CD14-positive monocyte (primary cell): ENCODE data around the gene DLGAP4. TPM values are rescaled to one million over a fixed set of nuclear protein-coding genes. Genes with fewer than 3 reads are reported as not detected.

Experiments used
- DNase-seq, 3 donors: peaks; one replicate each; pipeline ENCODE4 v3.0.0-alpha.2; 2011 to 2022
- H2AFZ ChIP-seq: 2 replicates; pipeline ENCODE4 v1.6.0; 2012; ENCODE audit warnings: mild to moderate bottlenecking, low read depth, low read length, inconsistent platforms; ENCODE audit not compliant: insufficient read depth, poor library complexity, severe bottlenecking
- H3K27ac ChIP-seq, 2 donors: 1 replicate in 1 of 2; 2 replicates in 1 of 2; pipeline ENCODE4 v1.5.1; 2012 to 2013; ENCODE audit warnings: low read length in 2 of 2, control low read depth in 1 of 2, inconsistent platforms in 1 of 2, low read depth in 1 of 2, mild to moderate bottlenecking in 1 of 2
- H3K27me3 ChIP-seq, 2 donors: one replicate each; pipeline versions ENCODE4 v1.6.0 to v1.6.1; 2011 to 2013; ENCODE audit warnings: low read length in 2 of 2; ENCODE audit not compliant: control insufficient read depth in 2 of 2, insufficient read depth in 2 of 2
- H3K36me3 ChIP-seq, 2 donors: replicated peaks in 1 of 2; 1 replicate in 1 of 2; 2 replicates in 1 of 2; pipeline versions ENCODE4 v1.5.1 to v1.6.1; 2012 to 2013; ENCODE audit warnings: low read length in 2 of 2, control low read depth in 1 of 2, inconsistent platforms in 1 of 2, mild to moderate bottlenecking in 1 of 2; ENCODE audit not compliant: insufficient read depth in 2 of 2, control insufficient read depth in 1 of 2
- H3K4me1 ChIP-seq, 2 donors: 1 replicate in 1 of 2; 2 replicates in 1 of 2; pipeline versions ENCODE4 v1.5.1 to v1.6.1; 2012 to 2013; ENCODE audit warnings: low read length in 2 of 2, control low read depth in 1 of 2, inconsistent platforms in 1 of 2, mild to moderate bottlenecking in 1 of 2, moderate library complexity in 1 of 2; ENCODE audit not compliant: insufficient read depth in 2 of 2, control insufficient read depth in 1 of 2
- H3K4me2 ChIP-seq: replicated peaks from 2 replicates; pipeline ENCODE3; 2012; ENCODE audit warnings: low read length, moderate library complexity, mild to moderate bottlenecking; ENCODE audit not compliant: poor library complexity, severe bottlenecking; ENCODE audit errors: extremely low read depth
- H3K4me3 ChIP-seq, 3 experiments: fragments of 200-600 bp in 1 of 3; sonication (generic) in 1 of 3; replicated peaks in 1 of 3; 1 replicate in 2 of 3; 2 replicates in 1 of 3; pipeline ENCODE4 v1.5.1; 2011 to 2013; ENCODE audit warnings: low read length in 3 of 3, mild to moderate bottlenecking in 3 of 3, control low read depth in 2 of 3, low read depth in 2 of 3, inconsistent platforms in 1 of 3, moderate library complexity in 1 of 3
- H3K79me2 ChIP-seq: 2 replicates; pipeline ENCODE4 v1.6.0; 2012; ENCODE audit warnings: mild to moderate bottlenecking, control low read depth, inconsistent platforms, low read length, moderate library complexity; ENCODE audit not compliant: insufficient read depth
- H3K9ac ChIP-seq: 2 replicates; pipeline ENCODE4 v1.6.0; 2017; ENCODE audit warnings: low read length, mild to moderate bottlenecking; ENCODE audit not compliant: insufficient read depth, poor library complexity, severe bottlenecking
- H3K9me3 ChIP-seq, 2 donors: replicated peaks in 1 of 2; 1 replicate in 1 of 2; 2 replicates in 1 of 2; pipeline versions ENCODE4 v1.5.1 to v1.6.1; 2012 to 2013; ENCODE audit warnings: low read length in 2 of 2, control low read depth in 1 of 2; ENCODE audit not compliant: control insufficient read depth in 1 of 2, insufficient read depth in 1 of 2
- H4K20me1 ChIP-seq: 2 replicates; pipeline ENCODE4 v1.6.0; 2012; ENCODE audit warnings: mild to moderate bottlenecking, low read length, control low read depth, moderate library complexity; ENCODE audit not compliant: insufficient read depth
- H3K27ac Mint-ChIP-seq, 7 donors: one replicate each; pipeline ENCODE4 v1.8.0; 2020; ENCODE audit warnings: mild to moderate bottlenecking in 7 of 7, mixed read lengths in 7 of 7, moderate library complexity in 6 of 7, inconsistent platforms in 2 of 7
- H3K27me3 Mint-ChIP-seq, 3 donors: one replicate each; pipeline ENCODE4 v1.8.0; 2021 to 2022; ENCODE audit warnings: low read depth in 3 of 3, mild to moderate bottlenecking in 3 of 3, mixed read lengths in 3 of 3, moderate library complexity in 3 of 3, inconsistent platforms in 1 of 3
- H3K36me3 Mint-ChIP-seq, 2 donors: one replicate each; pipeline ENCODE4 v1.8.0; 2020; ENCODE audit warnings: mixed read lengths in 2 of 2, inconsistent platforms in 1 of 2, mild to moderate bottlenecking in 1 of 2
- H3K4me1 Mint-ChIP-seq: one replicate; pipeline ENCODE4 v1.8.0; 2020; ENCODE audit warnings: mild to moderate bottlenecking, mixed read lengths
- H3K4me3 Mint-ChIP-seq, 2 donors: one replicate each; pipeline ENCODE4 v1.8.0; 2020; ENCODE audit warnings: mild to moderate bottlenecking in 2 of 2, mixed read lengths in 2 of 2, moderate library complexity in 1 of 2
- H3K9me3 Mint-ChIP-seq, 7 donors: one replicate each; pipeline ENCODE4 v1.8.0; 2020 to 2022; ENCODE audit warnings: mixed read lengths in 7 of 7, mild to moderate bottlenecking in 6 of 7, moderate library complexity in 6 of 7, inconsistent platforms in 2 of 7
- CTCF ChIP-seq: fragments of 200-600 bp; IDR thresholded peaks from one replicate; pipeline ENCODE4 v1.8.0; 2022; ENCODE audit warnings: antibody characterized with exemption, mild to moderate bottlenecking
- WGBS: methylation state at CpG from one replicate; pipeline ENCODE4 v1.1.5; 2013; ENCODE audit warnings: missing lambda C conversion rate; ENCODE audit not compliant: insufficient coverage; 5-methylcytosine and 5-hydroxymethylcytosine counted together
- intact Hi-C, 2 donors: fragments of 100-400 bp; cut with micrococcal nuclease; formaldehyde crosslinking; loops; one replicate each; pipeline versions ENCODE4 v1.15.0 to v1.15.1; 2023
- polyA plus RNA-seq, 3 donors: library from polyadenylated mRNA; depleted of rRNA in 1 of 3; unstranded in 2 of 3; stranded (reverse) in 1 of 3; fragments of 300-500 nt in 2 of 3; fragments of >200 nt in 1 of 3; fragmentation: Illumina TruSeq in 2 of 3; gene quantifications; 1 replicate in 2 of 3; 2 replicates in 1 of 3; pipeline ENCODE4 v1.2.3, GENCODE V29; 2012 to 2021

Gene DLGAP4
- polyA plus RNA-seq, 3 donors, result 9.9 to 52.7 (median 17.6) TPM

GRCh38 chr20:36404435-36404978 is 98.4 kb downstream of the DLGAP4 start:
- H3K9ac ChIP-seq, result no peak overlapping the region
- no peaks in the 10 kb centered on the region for H3K4me1 ChIP-seq
- no peaks in the 10 kb centered on the region for H3K79me2 ChIP-seq
- no peak for DNase-seq
- Mint-ChIP-seq H3K27ac (no peak overlapping the region), H3K9me3 (peaks cover 0 to 3% (median 0%) of the 10 kb centered on the region in 7 donors), H3K4me3 (no peak overlapping the region), H3K27me3 (peaks cover 5 to 21% (median 17%) of the 10 kb centered on the region in 3 donors), H3K4me1 (no peaks in the 10 kb centered on the region), H3K36me3 (no peaks in the 10 kb centered on the region)
- peaks cover 0 to 2% of the 10 kb centered on the region in 2 donors for H3K9me3 ChIP-seq
- no peak overlapping the region for H3K27ac ChIP-seq
- H3K4me2 ChIP-seq, result no peak overlapping the region
- WGBS, result 91% methylated on average over 6 of the region's 11 CpGs
- no peaks in the 10 kb centered on the region for H3K27me3 ChIP-seq
- intact Hi-C loops, result no loop called here
- H3K36me3 ChIP-seq, result no peaks in the 10 kb centered on the region
- TF ChIP-seq CTCF, result no peak
- no peaks in the 10 kb centered on the region for H4K20me1 ChIP-seq
- H2AFZ ChIP-seq, result no peak overlapping the region
- no peak overlapping the region for H3K4me3 ChIP-seq

DNA sequence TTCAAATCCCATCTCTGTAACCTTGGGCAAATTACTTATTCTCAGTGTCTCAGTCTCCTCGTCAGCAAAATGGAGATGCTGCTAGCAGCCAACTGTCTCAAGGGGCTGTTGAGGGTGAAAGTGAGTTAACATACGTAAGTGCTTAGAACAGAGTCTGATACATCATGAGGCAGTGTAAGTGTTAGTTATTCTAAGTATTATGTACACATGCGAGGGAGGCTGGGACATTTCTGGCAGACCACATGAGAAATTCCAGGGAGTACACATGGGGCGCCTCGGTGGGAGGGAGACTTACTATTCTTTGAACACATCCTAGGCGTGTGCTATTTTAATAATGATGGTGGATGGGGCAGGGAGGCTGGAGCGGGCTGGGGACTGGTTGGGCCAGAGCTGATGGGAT is 99.1 kb downstream of the DLGAP4 start:
- H2AFZ ChIP-seq, result no peak overlapping the region
- H3K36me3 ChIP-seq, result no peaks in the 10 kb centered on the region
- Mint-ChIP-seq H3K9me3 (peaks cover 0 to 3% (median 0%) of the 10 kb centered on the region in 7 donors), H3K4me1 (no peaks in the 10 kb centered on the region), H3K27ac (no peak overlapping the region), H3K27me3 (peaks cover 5 to 21% (median 17%) of the 10 kb centered on the region in 3 donors), H3K4me3 (no peak overlapping the region), H3K36me3 (no peaks in the 10 kb centered on the region)
- H3K4me2 ChIP-seq, result no peak overlapping the region
- intact Hi-C loops, result no loop called here
- H3K9me3 ChIP-seq, result peaks cover 0 to 2% of the 10 kb centered on the region in 2 donors
- no peak for DNase-seq
- no peaks in the 10 kb centered on the region for H4K20me1 ChIP-seq
- H3K4me1 ChIP-seq, result no peaks in the 10 kb centered on the region
- no peak overlapping the region for H3K27ac ChIP-seq
- no peak overlapping the region for H3K9ac ChIP-seq
- no peaks in the 10 kb centered on the region for H3K27me3 ChIP-seq
- no peak for TF ChIP-seq CTCF
- H3K79me2 ChIP-seq, result no peaks in the 10 kb centered on the region
- 95% methylated on average over 6 of the region's 7 CpGs for WGBS
- H3K4me3 ChIP-seq, result no peak overlapping the region
